ENCODE results near the gene CTPS2. TPM values are rescaled to one million over a fixed set of nuclear protein-coding genes. Genes with fewer than 3 reads are reported as not detected.
"Not testable (repeated sequence)": the region's sequence is repeated elsewhere in the genome, so short reads cannot be mapped to it uniquely, and the experiment has no call there.

The CTPS2 gene
- total RNA-seq, 1 donor from 2014 or later: 4.9 TPM

- no peak for TF ChIP-seq CTCF (IDR thresholded peaks at IDR 0.05; ENCODE audit: borderline replicate concordance)
- Histone ChIP-seq H3K36me3 (peaks cover 23% of the 10 kb centered on the region), H3K27ac (replicated peaks) (no peak overlapping the region), H3K4me3 (no peak overlapping the region), H3K27me3 (ENCODE audit: low read depth) (no peaks in the 10 kb centered on the region), H3K4me1 (no peaks in the 10 kb centered on the region), H3K9me3 (replicated peaks) (no peaks in the 10 kb centered on the region)
- intact Hi-C loops (cut with micrococcal nuclease): no loop called here
- DNase-seq: no peak
These were observed 20.5 kb upstream of the CTPS2 start for GRCh38 chrX:16733013-16733412.

GRCh38 chrX:16730450-16730849, 18.0 kb upstream of the CTPS2 start:
- H3K4me1 ChIP-seq: no peaks in the 10 kb centered on the region
- DNase-seq: no peak
- TF ChIP-seq CTCF (IDR thresholded peaks at IDR 0.05; ENCODE audit: borderline replicate concordance): no peak
- H3K27ac ChIP-seq (replicated peaks): no peak overlapping the region
- H3K36me3 ChIP-seq: peaks cover 2% of the 10 kb centered on the region
- H3K4me3 ChIP-seq: no peak overlapping the region
- intact Hi-C loops (cut with micrococcal nuclease): no loop called here
- no peaks in the 10 kb centered on the region for H3K27me3 ChIP-seq (ENCODE audit: low read depth)
- H3K9me3 ChIP-seq (replicated peaks): no peaks in the 10 kb centered on the region

- peaks cover 3% of the 10 kb centered on the region for H3K4me1 ChIP-seq
- TF ChIP-seq CTCF (IDR thresholded peaks at IDR 0.05; ENCODE audit: borderline replicate concordance): no peak
- no peaks in the 10 kb centered on the region for H3K36me3 ChIP-seq
- no peak for DNase-seq
- no peaks in the 10 kb centered on the region for H3K27me3 ChIP-seq (ENCODE audit: low read depth)
- no peak overlapping the region for H3K27ac ChIP-seq (replicated peaks)
- intact Hi-C loops (cut with micrococcal nuclease): no loop called here
- H3K9me3 ChIP-seq (replicated peaks): no peaks in the 10 kb centered on the region
- no peak overlapping the region for H3K4me3 ChIP-seq
These were observed 15.2 kb upstream of the CTPS2 start for GRCh38 chrX:16727637-16728036.

- H3K27ac ChIP-seq (replicated peaks); H3K27me3 ChIP-seq (ENCODE audit: low read depth); H3K36me3 ChIP-seq; DNase-seq; intact Hi-C loops (cut with micrococcal nuclease); H3K4me3 ChIP-seq; H3K9me3 ChIP-seq (replicated peaks); H3K4me1 ChIP-seq: not testable (repeated sequence)
These were observed 14.0 kb upstream of the CTPS2 start for GRCh38 chrX:16726347-16726988.

GRCh38 chrX:16725072-16725471, 12.6 kb upstream of the CTPS2 start:
- H3K27me3 ChIP-seq (ENCODE audit: low read depth): no peaks in the 10 kb centered on the region
- intact Hi-C loops (cut with micrococcal nuclease): no loop called here
- H3K9me3 ChIP-seq (replicated peaks): no peaks in the 10 kb centered on the region
- H3K27ac ChIP-seq (replicated peaks): no peak overlapping the region
- H3K36me3 ChIP-seq: no peaks in the 10 kb centered on the region
- no peak overlapping the region for H3K4me3 ChIP-seq
- TF ChIP-seq CTCF (IDR thresholded peaks at IDR 0.05; ENCODE audit: borderline replicate concordance): no peak
- DNase-seq: no peak
- H3K4me1 ChIP-seq: peaks cover 23% of the 10 kb centered on the region

GRCh38 chrX:16722481-16722880, 10.0 kb upstream of the CTPS2 start:
- Histone ChIP-seq H3K4me1 (peaks cover 24% of the 10 kb centered on the region), H3K9me3 (replicated peaks) (no peaks in the 10 kb centered on the region), H3K4me3 (no peak overlapping the region), H3K27me3 (ENCODE audit: low read depth) (no peaks in the 10 kb centered on the region), H3K27ac (replicated peaks) (no peak overlapping the region), H3K36me3 (no peaks in the 10 kb centered on the region)
- DNase-seq: no peak
- TF ChIP-seq CTCF (IDR thresholded peaks at IDR 0.05; ENCODE audit: borderline replicate concordance): no peak
- intact Hi-C loops (cut with micrococcal nuclease): no loop called here

All from left ventricle myocardium inferior (tissue), 1 donor.